Stimulated activated CD8-positive, alpha-beta memory T cell treated with anti-CD3 and anti-CD28 coated beads, Interleukin-12 subunit alpha, Interleukin-12 subunit beta, amount 100 ng/mL, for 24 hours (primary cell): ENCODE measurements around the gene HPS3.
"Not testable (repeated sequence)": the region's sequence is repeated elsewhere in the genome, so short reads cannot be mapped to it uniquely, and the experiment has no call there.

Source experiments
- DNase-seq: peaks from one replicate; pipeline ENCODE4 v3.0.0-alpha.2; 2020; ENCODE audit errors: extremely low read depth

HPS3 gene

GRCh38 chr3:149186219-149186618 lies 56.8 kb downstream of the HPS3 start:
- DNase-seq: no peak

- DNase-seq: no peak
Observed at GRCh38 chr3:149186721-149187120, 57.3 kb downstream of the HPS3 start.

GRCh38 chr3:149188494-149188893 lies 59.1 kb downstream of the HPS3 start:
- no peak for DNase-seq

DNA sequence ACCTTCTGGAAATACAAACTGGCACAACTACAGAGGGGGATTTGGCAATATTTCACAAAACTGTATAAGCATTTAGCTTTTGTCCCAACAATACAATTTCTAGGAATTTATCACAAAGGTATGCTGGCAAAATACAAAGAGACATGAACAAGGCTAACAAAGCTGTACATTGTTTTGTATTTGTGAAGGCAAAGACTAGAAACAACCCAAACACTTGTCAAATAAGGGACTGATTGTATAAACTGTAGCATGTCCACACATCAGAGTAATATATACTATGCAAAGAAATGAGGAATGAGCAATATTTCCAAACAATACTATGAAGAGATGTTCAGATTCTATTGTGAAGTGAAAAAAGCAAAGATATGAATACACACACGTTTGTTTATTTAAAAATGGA lies 65.8 kb downstream of the HPS3 start:
- DNase-seq: no peak

- not testable (repeated sequence) for DNase-seq
Observed at GRCh38 chr3:149196805-149197592, 67.6 kb downstream of the HPS3 start.

DNA sequence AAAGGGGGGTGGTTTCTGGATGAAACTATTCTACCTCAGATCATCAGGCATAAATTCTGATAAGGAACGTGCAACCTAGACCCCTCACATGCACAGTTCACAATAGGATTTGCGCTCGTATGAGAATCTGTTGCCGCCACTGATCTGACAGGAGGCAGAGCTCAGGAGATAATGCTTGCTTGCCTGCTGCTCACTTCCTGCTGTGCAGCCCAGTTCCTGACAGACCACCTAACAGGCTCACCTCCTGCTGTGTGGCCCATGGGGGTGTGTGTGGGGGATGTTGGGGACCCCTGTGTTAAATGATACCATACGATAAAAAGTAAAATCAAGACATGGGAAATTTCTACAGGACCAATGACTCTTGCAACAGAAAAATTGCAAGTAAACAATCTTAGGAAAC lies 68.2 kb downstream of the HPS3 start:
- no peak for DNase-seq

- no peak for DNase-seq
Observed at GRCh38 chr3:149198611-149199010, 69.2 kb downstream of the HPS3 start.

- DNase-seq: no peak
Observed at GRCh38 chr3:149199474-149199873, 70.0 kb downstream of the HPS3 start.

- no peak for DNase-seq
Observed at GRCh38 chr3:149203758-149204157, 74.3 kb downstream of the HPS3 start.

- no peak for DNase-seq
Observed at GRCh38 chr3:149204390-149204991, 75.1 kb downstream of the HPS3 start.

GRCh38 chr3:149207475-149207874 lies 78.0 kb downstream of the HPS3 start:
- DNase-seq: no peak

DNA sequence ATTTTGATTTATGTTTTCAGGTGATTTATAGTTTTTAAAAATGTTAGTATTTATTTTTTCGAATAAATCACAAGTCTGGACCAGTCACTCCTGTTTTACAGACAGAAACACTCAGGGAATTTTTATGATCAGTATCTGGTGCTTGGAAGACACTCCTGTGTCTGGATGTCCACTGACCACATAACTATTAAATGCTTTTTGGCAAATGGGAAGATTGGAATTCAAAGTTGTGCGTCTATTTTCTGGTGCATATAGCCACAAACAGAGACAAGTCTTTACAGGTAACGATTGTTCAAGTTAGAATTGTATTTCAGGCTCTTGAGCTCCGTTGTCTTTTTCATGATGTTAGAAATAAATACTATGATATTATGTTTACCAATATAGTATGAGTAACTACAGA lies 80.0 kb downstream of the HPS3 start:
- DNase-seq: no peak

- no peak for DNase-seq
Observed at GRCh38 chr3:149212386-149212785, 82.9 kb downstream of the HPS3 start.

DNA sequence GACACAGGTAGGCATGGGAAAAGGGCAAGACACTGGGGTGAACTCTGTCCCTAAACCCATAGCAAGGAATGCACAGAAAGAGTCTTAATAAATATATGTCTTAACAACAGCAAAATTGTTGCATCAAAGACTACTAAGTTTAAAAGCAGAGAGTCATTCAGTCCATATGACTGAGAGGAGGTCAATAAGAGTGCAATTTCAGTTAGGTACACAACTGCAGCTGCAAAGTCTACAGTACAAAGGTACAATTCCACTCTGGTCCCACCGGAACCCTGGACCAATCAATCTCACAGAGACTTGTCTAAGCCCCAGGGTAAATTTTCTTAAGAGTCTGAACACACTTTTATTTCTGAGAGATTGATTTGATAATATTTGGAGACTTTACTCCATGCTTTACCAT lies 85.3 kb downstream of the HPS3 start:
- DNase-seq: no peak

- no peak for DNase-seq
Observed at GRCh38 chr3:149215515-149215914, 86.1 kb downstream of the HPS3 start.

- no peak for DNase-seq
Observed at GRCh38 chr3:149216193-149216869, 86.9 kb downstream of the HPS3 start.

- DNase-seq: no peak
Observed at GRCh38 chr3:149217347-149217746, 87.9 kb downstream of the HPS3 start.

GRCh38 chr3:149219380-149220121 lies 90.1 kb downstream of the HPS3 start:
- DNase-seq: not testable (repeated sequence)

GRCh38 chr3:149221783-149222517 lies 92.5 kb downstream of the HPS3 start, which contains the start of gene CP:
Gene CP (minus strand): TSS chr3:149221829. CDS start chr3:149221792, 37 bp downstream.
- DNase-seq: no peak
